ENCODE results near the gene TRIM59.
"Not testable (repeated sequence)": the region's sequence is repeated elsewhere in the genome, so short reads cannot be mapped to it uniquely, and the experiment has no call there.

The TRIM59 gene

GRCh38 chr3:160464971-160465370, 15.4 kb upstream of the TRIM59 start:
- no peak overlapping the region for H3K9ac ChIP-seq
- H3K27ac ChIP-seq = no peak overlapping the region
- H3K9me3 ChIP-seq (replicated peaks in 1 of 11) = peaks cover 11 to 25% (median 17%) of the 10 kb centered on the region in 11 experiments
- no peaks in the 10 kb centered on the region for H4K20me1 ChIP-seq
- H3K36me3 ChIP-seq = peaks cover 0 to under 1% (median 0%) of the 10 kb centered on the region in 11 experiments; a peak in 2 of 22 replicates
- no peak overlapping the region for H3K4me2 ChIP-seq
- H3K27me3 ChIP-seq = no peaks in the 10 kb centered on the region
- no peak overlapping the region for H3K4me3 ChIP-seq
- no peak for TF ChIP-seq Cebpa-rat (IDR thresholded peaks at IDR 0.05)
- H3K4me1 ChIP-seq = no peaks in the 10 kb centered on the region

- peaks cover 0 to under 1% (median 0%) of the 10 kb centered on the region in 10 experiments; a peak in 1 of 20 replicates for H3K4me1 ChIP-seq
- TF ChIP-seq Cebpa-rat (IDR thresholded peaks at IDR 0.05) = no peak
- H4K20me1 ChIP-seq = no peaks in the 10 kb centered on the region
- H3K9ac ChIP-seq = no peak overlapping the region
- H3K27me3 ChIP-seq = no peaks in the 10 kb centered on the region
- H3K27ac ChIP-seq = no peak overlapping the region
- H3K4me2 ChIP-seq = no peak overlapping the region
- peaks cover 4 to 25% (median 11%) of the 10 kb centered on the region in 11 experiments; a peak in 21 of 22 replicates for H3K9me3 ChIP-seq (replicated peaks in 1 of 11)
- H3K36me3 ChIP-seq = no peaks in the 10 kb centered on the region
- H3K4me3 ChIP-seq = no peak overlapping the region
Observed at GRCh38 chr3:160464321-160464720, 14.7 kb upstream of the TRIM59 start.

DNA sequence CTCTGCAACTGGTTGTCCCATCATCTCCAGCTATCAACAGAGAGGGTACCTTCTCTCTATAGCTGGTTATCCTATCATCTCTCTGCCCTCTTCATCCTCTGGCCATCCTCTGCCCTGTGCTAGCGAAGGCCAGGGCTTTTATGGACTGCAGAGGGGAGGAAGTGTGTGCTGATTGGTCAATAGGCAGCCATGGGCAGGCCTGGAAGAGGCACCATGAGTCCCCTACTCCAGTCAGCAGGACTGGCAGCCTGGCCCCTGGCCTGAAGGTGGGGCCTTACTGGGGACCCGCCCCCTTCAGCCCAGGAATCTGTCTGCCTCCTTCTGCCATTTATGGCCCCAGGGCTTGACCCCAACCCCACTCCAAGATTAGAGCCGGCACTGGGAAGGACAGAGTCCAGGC, 10.4 kb upstream of the TRIM59 start:
- Histone ChIP-seq H3K27ac (no peak overlapping the region), H3K4me3 (no peak overlapping the region), H3K36me3 (no peaks in the 10 kb centered on the region), H3K9ac (no peak overlapping the region), H3K4me1 (peaks cover 0 to 9% (median 0%) of the 10 kb centered on the region in 10 experiments; a peak in 4 of 20 replicates), H3K9me3 (replicated peaks in 1 of 11) (peaks cover 0 to 15% (median 5%) of the 10 kb centered on the region in 11 experiments; a peak in 7 of 22 replicates), H3K4me2 (no peak overlapping the region), H4K20me1 (no peaks in the 10 kb centered on the region), H3K27me3 (no peaks in the 10 kb centered on the region)
- no peak for TF ChIP-seq Cebpa-rat (IDR thresholded peaks at IDR 0.05)

GRCh38 chr3:160459450-160459970, 9.9 kb upstream of the TRIM59 start:
- peaks cover 0 to 15% (median 5%) of the 10 kb centered on the region in 11 experiments; a peak in 7 of 22 replicates for H3K9me3 ChIP-seq (replicated peaks in 1 of 11)
- H3K4me1 ChIP-seq = peaks cover 0 to 9% (median 0%) of the 10 kb centered on the region in 10 experiments; a peak in 4 of 20 replicates
- no peak overlapping the region for H3K4me3 ChIP-seq
- H3K9ac ChIP-seq = no peak overlapping the region
- H3K27ac ChIP-seq = no peak overlapping the region
- TF ChIP-seq Cebpa-rat (IDR thresholded peaks at IDR 0.05) = no peak
- 0 out of 22 replicates have a peak overlapping the region, but pooled peaks of 1 of the 11 experiments have one; percentile 2 for H3K4me2 ChIP-seq
- H4K20me1 ChIP-seq = no peaks in the 10 kb centered on the region
- H3K36me3 ChIP-seq = no peaks in the 10 kb centered on the region
- H3K27me3 ChIP-seq = no peaks in the 10 kb centered on the region

GRCh38 chr3:160458151-160458550, 8.6 kb upstream of the TRIM59 start:
- no peaks in the 10 kb centered on the region for H3K36me3 ChIP-seq
- no peaks in the 10 kb centered on the region for H4K20me1 ChIP-seq
- H3K9me3 ChIP-seq (replicated peaks in 1 of 11) = peaks cover 0 to 15% (median 5%) of the 10 kb centered on the region in 11 experiments; a peak in 7 of 22 replicates
- TF ChIP-seq Cebpa-rat (IDR thresholded peaks at IDR 0.05) = no peak
- H3K4me2 ChIP-seq = no peak overlapping the region
- H3K4me1 ChIP-seq = peaks cover 0 to 9% (median 0%) of the 10 kb centered on the region in 10 experiments; a peak in 4 of 20 replicates
- H3K27ac ChIP-seq = no peak overlapping the region
- no peak overlapping the region for H3K9ac ChIP-seq
- H3K27me3 ChIP-seq = no peaks in the 10 kb centered on the region
- H3K4me3 ChIP-seq = no peak overlapping the region

- H3K9me3 ChIP-seq (replicated peaks in 1 of 11) = peaks cover 0 to 15% (median 5%) of the 10 kb centered on the region in 11 experiments; a peak in 7 of 22 replicates
Observed at GRCh38 chr3:160455846-160456245, 6.3 kb upstream of the TRIM59 start.

DNA sequence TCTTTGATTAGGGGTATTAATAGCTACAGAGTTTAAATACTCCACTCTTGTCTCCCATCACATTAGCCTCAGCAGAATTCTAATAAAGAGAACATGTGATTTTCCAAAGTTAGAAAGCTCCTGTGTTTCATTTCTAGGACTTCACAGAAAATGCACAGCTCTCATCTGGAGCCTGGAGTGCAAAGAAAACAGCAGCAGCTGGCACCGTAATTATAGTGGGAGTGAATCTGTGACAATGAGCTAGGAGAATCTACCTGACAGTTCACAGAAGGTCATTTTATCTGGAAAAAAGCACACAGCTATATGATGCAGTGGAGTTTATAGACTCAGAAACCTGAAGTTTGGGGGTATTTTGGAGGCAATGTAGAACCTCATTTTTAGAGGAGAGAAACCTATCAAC, 5.4 kb upstream of the TRIM59 start:
- Histone ChIP-seq H3K27me3 (no peaks in the 10 kb centered on the region), H3K9me3 (replicated peaks in 1 of 11) (peaks cover 0 to 11% (median 5%) of the 10 kb centered on the region in 11 experiments; a peak in 16 of 22 replicates), H3K4me1 (peaks cover 0 to 9% (median 3%) of the 10 kb centered on the region in 10 experiments; a peak in 6 of 20 replicates), H3K4me3 (no peak overlapping the region), H3K4me2 (no peak overlapping the region), H3K9ac (no peak overlapping the region), H4K20me1 (no peaks in the 10 kb centered on the region), H3K36me3 (no peaks in the 10 kb centered on the region), H3K27ac (no peak overlapping the region)
- TF ChIP-seq Cebpa-rat (IDR thresholded peaks at IDR 0.05) = no peak

More at GRCh38 chr3:160455846-160456245, 6.3 kb upstream of the TRIM59 start:
- TF ChIP-seq Cebpa-rat (IDR thresholded peaks at IDR 0.05) = no peak
- Histone ChIP-seq H3K4me3 (no peak overlapping the region), H4K20me1 (no peaks in the 10 kb centered on the region), H3K36me3 (no peaks in the 10 kb centered on the region), H3K9ac (no peak overlapping the region), H3K4me1 (peaks cover 0 to 9% (median 0%) of the 10 kb centered on the region in 10 experiments; a peak in 4 of 20 replicates), H3K4me2 (no peak overlapping the region), H3K27ac (no peak overlapping the region), H3K27me3 (no peaks in the 10 kb centered on the region)

DNA sequence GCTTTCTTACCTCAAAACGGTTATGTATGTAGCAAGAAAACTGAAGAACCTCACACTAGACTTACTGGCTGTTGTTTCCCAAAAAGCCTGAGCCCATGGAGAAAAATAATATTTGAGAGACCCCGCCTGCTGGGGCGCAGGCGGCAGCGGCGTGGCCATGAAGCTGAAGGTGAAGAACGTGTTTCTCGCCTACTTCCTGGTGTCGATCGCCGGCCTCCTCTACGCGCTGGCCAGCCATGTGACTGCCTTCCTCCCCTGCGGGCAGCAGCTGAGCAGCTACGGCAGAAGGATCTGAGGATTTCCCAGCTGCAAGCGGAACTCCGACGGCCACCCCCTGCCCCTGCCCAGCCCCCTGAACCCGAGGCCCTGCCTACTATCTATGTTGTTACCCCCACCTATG, 2.7 kb upstream of the TRIM59 start:
- H3K4me2 ChIP-seq; H4K20me1 ChIP-seq; H3K36me3 ChIP-seq; H3K9ac ChIP-seq; H3K27ac ChIP-seq; H3K4me3 ChIP-seq; H3K27me3 ChIP-seq; H3K9me3 ChIP-seq (replicated peaks in 1 of 11): not testable (repeated sequence)
- peaks cover 8 to 19% (median 15%) of the 10 kb centered on the region in 10 experiments; a peak in 19 of 20 replicates for H3K4me1 ChIP-seq

DNA sequence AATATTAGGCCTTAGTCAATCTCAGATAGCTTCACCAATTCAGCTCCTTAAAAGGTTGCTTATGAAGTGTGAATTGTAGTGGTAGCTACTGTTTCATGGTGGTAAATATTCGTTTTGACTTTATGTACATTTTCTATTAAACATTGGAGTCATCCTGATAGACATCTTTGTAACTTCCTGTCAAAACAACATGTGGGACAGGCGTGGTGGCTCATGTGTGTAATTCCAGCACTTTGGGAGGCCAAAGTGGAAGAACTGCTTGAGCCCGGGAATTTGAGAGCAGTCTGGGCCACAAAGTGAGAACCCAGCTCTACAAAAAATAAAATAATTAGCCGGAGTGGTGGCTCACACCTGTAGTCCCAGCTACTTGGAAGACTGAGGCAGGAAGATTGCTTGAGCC, 2.0 kb upstream of the TRIM59 start:
- Histone ChIP-seq H4K20me1 (no peaks in the 10 kb centered on the region; a peak in 1 of 22 replicates), H3K27me3 (no peaks in the 10 kb centered on the region), H3K9me3 (replicated peaks in 1 of 11) (peaks cover 0 to 7% (median 6%) of the 10 kb centered on the region in 11 experiments; a peak in 14 of 22 replicates), H3K4me3 (no peak overlapping the region), H3K4me1 (peaks cover 9 to 24% (median 18%) of the 10 kb centered on the region in 10 experiments; a peak in 19 of 20 replicates), H3K9ac (no peak overlapping the region), H3K27ac (no peak overlapping the region), H3K4me2 (no peak overlapping the region), H3K36me3 (peaks cover 0 to 11% (median 2%) of the 10 kb centered on the region in 11 experiments; a peak in 10 of 22 replicates)
- TF ChIP-seq Cebpa-rat (IDR thresholded peaks at IDR 0.05) = no peak
